GM11168 (cell line): ENCODE results near the gene SEMA3G.

Experiments
- in situ Hi-C: fragments of 300-500 bp; cut with MboI; formaldehyde crosslinking; loops from one replicate; pipeline ENCODE4 v1.12.0; 2022; ENCODE audit warnings: low sequenced_read_pairs; ENCODE audit not compliant: unreplicated experiment

The SEMA3G gene

DNA sequence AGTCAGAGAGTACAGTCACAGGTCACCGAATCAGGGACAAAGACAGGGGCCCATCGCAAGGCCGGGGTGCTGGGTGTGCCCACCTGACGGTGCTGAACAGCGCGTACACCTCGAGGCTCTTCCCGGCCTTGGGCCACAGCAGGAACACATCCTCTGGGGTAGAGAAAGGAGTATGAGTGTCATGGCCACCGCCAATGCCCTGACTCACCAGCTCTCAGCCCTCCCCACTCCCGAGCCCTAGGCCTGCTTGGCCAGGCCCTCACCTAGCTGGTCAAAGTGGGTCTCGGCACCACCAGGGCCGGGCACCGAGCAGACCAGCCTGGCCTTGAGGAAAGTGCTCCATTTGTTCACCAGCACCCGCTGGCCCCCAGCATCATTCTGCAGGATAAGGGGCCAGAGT, 4.2 kb downstream of the SEMA3G start:
- in situ Hi-C loops = no loop called here

DNA sequence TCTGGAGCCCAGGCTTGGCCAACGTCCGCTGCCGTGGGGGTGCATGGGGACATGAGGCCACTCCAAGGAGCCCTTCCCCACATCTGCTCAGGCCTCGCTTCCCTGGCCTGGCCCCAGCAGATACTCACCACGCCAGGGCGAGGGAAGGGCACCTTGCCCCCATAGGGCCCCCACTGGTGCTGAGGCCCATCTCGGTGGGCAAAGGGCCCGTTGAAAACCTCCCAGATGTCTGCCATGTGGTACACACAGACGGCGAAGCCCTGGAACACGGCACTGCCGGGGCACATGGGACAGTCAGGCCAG, 4.7 kb downstream of the SEMA3G start:
- in situ Hi-C loops = no loop called here

DNA sequence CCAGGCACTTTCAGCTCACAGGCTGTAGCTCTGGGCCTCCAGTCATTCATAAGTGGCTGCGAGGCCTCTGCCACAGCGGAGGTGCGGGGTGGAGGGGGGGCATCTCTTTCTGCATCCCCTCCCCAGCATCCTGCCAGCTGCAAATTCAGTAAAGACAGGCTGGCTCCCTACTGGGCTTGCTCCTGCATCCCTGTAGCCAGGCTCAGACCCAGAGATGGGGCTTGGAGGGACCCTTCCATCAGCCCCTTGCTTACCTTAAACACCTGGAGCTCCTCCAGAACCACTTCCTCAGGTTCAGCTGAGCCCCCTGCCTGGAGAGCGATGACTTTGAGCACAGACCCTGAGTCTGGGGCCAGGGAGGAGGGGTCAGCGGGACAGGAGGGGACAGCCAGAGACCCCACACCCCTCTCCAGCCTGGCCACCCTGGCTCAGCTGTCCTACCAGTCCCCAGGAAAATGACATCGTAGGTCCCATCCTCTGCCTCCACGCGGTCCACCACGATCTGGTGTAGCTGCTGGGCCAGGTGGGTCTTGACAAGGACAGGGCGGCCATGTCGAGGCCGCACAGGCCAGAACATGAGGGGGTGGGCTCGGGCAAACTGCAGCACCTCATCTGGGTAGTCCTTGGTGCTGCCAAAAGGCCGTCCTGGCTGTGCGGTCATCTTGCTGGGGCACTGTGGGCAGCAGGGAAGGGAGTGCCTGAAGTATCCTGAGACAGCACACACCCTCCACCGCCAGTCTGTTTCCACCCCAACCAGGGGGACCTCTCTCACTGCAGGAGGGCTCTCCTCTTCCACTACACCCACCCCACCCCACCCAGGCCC, 5.3 kb downstream of the SEMA3G start:
- in situ Hi-C loops = no loop called here

DNA sequence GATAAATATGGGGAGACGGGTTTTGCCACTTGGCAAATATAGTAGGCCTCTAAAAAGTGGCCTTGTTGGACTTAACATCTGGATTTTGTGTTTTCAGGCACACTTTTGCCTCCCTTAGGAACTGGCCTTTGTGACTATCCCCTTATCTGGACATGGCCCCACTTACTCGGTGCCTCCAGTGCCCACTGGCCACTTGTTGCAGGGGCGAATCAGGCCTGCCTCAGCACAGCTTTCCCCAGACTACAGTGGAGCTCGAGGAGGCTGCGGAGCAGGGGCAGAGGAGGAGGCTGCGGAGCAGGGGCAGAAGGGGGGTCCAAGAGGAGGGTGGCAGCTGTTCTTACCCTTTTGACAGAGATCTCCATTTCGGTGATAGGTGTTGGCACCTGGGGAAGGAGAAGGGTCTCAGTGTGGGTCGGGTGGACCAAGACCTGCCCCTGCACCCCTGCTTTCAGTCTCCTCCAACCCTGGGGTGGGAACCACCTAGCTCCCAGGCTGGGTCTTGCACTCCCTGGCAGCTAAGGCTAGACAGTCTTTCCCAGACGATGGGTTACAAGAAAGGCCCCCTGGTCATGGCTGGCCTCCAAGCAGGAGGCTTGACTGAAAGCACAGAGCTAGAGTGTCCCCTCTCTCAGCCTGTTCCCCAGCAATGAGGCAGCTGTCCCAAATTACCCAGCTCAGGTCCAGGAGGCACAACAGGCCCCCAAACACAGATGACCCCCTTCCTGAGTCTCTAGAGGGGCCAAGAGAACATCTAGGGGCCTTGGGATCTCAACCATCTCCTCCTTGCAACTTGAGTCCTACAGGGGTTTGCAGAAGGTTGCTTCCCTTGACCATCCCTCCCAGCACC, 6.1 kb downstream of the SEMA3G start:
- in situ Hi-C loops = no loop called here

DNA sequence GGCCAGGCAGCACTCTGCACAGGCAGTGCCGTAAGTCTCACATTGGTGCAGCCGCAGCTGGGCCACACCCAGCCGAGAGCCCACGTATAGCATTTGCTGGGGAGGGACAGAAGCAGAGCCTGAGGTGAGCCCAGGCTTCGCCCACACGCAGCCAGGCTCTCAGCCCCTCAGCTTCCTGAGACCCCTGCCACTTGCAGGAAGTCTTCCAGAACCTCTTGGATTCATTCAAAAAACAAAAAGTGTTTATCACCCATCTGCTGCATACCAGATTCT, 6.9 kb downstream of the SEMA3G start:
- in situ Hi-C loops = no loop called here

DNA sequence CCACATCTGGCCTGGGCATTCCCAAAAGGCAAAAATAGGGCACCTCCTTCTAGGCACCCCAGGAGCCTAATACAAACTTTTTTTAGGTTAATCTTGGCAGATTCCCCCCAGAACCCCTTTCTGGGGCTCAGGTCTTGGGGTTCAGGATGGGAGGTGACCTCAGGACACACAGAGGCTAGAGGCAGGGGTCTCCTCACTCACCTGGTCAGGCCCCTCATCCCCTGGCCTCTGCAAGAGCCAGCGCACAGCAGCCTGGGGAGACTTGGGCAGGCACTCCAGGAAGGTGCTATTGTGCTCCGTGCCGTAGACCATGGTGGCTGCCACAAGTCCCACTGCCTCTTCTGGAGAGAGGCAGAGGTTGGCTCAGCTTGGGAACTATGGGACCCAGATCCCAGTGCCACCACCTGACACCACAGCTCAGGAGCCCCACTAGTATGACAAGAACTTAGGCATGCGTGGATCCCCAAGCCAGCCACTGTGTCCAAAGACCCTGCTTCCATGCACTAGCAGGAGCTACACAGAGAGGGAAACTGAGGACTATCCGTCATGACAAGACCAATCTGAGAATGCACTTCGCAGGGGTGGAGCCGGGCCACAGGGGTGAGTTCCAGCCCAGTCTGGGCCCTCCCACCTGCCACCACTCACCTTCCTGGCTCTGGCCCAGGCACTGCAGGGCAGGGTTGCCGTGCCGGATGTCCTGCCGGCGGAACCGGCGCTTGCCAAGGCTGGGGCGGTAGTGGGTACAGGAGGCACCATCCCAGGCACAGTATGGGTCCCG, 7.4 kb downstream of the SEMA3G start:
- in situ Hi-C loops = no loop called here

DNA sequence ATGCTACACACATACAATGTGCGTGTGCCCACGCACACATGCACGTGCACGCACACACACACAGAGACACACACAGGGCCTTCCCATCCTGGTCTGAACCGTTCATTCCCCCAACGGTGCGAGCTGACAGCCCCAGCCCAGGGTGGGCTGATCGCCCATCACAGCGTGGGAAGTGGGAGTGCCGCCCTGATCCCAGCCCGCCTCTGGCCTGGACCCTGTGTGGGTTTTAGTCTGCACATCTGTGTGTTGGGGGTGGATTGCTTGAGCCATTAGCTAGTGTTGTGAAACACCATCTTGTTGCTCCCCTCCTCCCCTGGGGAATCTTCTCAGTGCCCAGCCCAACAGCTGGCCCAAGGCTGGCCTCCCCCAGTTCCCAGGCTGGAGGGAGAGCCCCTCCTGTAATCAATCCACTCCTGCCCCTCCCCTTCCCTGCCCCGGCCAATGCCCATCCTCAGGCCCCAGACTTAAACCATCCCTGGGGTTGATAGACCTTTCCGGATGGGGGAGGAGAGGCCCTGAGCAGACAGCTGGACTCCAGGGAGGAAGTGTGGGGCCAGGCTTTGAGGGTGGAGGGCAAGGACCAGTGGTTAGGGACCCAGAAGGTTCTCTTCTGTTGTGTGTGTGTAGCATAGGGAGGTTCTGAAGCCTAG, 8.3 kb downstream of the SEMA3G start:
- in situ Hi-C loops = no loop called here

DNA sequence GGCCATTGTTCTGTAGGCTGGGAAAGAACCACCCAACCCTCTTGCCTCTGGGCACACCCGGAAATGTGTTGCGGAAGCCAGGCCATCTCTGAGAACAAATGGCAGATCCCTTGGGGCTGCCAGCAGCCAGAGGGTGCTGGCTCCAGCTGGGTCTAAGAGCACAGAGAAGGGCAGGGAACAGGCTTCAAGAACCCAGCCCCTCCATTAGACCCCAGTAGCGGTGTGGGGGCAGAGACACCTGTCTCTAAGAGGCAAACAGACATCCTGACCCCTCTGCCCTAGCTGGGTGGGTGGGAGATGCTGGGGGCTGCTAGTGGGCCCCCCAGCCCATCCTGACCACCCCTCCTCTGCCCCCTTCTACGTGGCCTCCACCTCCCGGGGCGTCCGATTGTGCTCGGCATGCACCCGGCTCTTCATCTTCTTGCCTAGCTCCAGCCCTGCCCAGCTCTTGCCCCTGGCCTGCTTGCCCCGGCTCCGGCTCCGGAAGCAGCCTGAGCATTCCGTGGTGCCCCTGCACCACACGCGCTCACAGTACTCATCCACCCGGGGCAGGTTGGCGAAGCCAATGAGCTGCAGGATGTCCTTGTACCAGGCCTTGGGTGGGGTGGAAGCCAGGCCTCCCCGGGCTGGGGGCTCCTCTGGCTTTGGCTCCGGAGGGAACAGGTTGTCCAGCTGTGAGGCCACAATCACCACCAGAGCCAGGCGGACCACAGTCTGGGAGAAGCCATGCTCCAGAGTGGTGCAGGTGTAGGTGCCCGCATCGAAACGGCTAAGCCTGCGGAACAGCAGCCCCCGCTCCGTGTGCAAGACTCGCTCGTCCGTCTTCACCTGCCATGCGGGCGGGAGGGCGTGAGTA, 9.4 kb downstream of the SEMA3G start:
- in situ Hi-C loops = no loop called here

DNA sequence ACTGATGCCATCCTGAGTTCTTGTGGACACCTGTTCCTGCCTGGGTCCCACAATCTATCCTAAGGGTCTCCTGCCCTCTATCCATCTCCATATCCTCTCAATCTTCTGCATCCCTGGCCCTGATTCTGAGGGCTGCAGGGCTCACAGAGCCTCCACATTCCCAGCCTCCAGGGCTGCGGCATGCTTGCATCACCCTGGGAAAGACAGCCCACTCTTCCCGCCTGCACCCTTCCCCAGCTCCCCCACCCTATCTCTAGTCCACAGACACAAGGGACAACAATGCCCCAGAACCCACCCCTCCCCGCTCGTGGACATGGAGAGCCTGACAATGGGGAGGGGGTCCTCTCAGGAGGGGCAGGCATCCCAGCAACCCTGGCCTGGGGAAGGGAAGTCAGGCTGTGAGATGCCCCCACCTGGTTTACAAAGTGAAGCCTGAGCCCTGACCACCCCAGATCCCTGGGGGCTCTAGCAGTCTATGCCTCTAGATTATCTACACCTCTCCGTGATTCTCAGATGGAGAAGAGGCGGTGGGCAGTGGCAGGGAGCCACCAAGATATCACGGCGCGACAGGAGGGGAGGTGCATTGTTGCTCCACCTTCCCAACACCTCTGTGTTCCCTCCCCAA, 10.3 kb downstream of the SEMA3G start:
- in situ Hi-C loops = no loop called here

DNA sequence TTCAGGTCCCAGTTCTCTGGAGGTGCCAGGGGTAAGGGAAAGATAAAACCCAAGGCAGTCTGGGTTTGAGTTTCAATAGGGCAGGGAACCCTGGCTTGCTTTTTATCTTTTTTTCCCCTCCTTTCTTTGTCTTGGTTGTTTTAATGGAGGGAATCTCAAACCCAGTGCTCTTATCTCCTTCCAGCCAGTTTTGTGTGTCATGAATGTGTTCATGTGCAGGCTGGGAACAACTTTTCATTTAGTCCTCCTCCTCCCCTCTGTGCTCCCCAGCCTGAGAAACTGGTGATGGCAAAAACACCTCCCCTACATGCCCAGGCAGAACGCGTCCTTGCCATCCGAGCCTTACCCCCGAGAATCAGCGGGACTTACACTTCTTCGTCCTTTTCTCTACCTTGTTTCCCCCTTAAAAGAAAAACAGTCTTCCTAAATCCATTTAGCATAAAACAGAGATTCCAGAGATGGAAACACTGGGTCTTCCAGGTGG, 10.9 kb downstream of the SEMA3G start:
- in situ Hi-C loops = no loop called here

DNA sequence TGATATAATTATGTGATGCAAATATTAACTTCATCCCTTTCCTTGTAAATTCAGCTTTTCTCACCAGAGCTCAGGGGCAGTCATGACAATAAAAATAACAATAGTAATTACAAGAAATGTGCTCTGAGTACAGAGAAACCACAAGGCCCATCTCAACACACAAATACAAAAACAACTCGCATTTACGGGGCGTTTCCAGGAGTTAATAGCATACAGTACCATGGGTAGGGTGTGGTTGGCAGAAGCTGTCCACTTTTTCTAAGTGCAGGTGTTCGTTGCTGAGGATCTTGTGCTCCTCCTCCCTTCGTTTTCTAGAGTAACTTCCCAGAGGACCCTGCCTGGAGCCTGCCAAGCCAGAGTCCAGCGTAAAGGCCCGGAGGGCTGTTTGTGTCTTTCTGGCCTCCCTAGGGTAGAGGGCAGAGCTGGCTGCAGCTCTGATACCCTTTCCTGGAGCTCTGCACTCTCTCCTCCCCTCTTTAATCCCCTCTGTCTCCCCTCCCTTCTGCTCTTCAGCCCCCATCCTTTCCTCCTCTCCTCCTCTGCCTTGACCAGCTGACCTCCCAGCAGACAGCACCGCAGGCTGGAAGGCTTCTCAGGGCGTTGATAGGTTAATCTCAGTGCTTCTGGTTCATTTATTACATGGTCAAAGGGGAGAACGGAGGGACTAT, 11.4 kb downstream of the SEMA3G start:
- in situ Hi-C loops = no loop called here

DNA sequence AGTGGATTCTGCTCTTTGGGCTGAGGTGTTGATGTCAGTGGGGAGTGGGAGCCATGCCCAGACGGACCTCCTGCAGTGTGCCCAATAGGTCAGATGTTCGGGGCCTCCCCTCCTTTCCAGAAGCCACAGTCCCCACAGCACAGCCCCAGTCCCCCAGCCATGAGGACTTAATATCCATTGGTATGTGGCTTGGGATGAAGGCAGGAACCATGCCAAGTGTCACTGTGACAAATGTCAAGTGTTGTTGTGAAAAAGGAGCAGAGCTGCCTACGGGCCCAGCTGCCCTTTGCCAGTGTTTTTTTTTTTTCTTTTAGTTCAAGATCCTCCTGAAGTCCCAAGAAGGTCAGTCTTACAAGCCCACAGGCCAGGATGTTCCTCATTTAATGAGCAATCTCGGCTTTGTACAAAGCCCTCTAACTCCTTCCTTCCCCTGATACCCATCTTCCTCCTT, 12.2 kb downstream of the SEMA3G start:
- in situ Hi-C loops = no loop called here

DNA sequence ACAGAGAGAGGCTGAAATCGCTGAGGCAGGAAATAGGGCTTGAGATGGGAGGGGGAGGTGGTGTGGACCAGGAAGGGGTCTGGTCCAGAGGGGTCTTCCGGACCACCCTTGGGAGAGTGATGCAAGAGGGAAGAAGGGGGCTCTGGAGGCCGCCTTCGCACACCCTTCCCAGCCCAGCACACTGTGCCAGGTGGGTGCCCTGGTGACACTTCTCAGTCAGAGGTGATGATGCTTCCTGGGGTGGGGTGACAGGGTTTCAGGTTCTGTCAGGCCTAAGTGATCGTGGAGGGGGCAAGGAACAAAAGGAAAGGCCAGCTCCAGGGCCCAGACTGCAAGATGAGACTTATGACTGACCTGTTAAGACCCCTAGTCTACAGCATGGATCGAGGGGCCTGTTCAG, 12.7 kb downstream of the SEMA3G start:
- in situ Hi-C loops = no loop called here

DNA sequence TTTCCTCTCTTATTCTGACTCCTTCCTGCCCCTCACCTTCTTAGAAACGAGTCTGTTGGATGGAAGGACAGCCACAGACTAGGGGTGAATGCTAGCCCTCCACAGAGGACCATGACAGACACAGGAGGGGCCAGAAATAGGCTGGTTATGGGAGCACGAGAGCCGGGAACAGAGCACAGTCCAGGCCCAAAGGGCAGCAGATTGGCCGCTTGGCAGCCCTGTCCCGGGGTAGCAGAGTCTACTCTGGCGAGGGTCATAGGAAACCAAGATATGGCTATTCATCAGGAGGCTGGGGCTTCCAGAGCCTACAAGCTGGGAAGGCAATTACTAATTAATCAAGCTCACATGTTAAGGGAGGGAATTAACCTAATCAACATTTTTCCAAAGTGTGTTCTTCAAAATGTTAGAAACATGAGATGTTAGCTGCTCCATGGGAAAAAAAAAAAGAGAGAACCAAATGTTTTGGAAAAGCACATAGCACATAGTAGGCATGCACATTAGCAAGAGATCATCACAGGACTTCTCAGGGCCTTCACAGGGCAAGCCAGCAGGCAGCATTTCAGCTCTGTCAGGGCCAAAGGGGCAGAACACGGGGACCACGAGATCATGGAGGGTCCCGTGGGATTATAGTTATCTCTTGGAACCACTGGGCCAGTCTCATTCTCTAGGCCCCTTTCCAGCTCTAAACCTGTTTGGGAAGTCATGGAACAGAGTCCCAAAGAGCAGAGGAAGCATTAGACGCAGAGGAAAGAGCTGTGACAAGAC, 13.3 kb downstream of the SEMA3G start:
- in situ Hi-C loops = no loop called here

DNA sequence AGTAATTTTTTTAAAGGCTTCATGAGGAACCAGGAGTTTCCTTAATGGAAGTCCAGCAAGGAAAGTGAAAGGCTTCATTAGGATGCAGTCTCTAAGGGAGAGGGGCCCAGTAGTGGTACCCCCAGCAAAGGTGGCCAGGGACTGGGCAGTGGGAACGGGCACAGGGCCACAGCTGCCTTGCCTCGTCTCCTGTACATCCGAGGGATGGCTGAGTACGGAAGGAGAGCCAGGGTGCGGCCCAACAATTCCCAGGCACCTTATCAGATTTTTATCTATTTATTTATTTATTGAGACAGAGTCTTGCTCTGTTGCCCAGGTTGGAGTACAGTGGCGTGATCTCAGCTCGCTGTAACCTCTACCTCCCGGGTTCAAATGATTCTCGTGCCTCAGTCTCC, 14.5 kb downstream of the SEMA3G start:
- in situ Hi-C loops = no loop called here

DNA sequence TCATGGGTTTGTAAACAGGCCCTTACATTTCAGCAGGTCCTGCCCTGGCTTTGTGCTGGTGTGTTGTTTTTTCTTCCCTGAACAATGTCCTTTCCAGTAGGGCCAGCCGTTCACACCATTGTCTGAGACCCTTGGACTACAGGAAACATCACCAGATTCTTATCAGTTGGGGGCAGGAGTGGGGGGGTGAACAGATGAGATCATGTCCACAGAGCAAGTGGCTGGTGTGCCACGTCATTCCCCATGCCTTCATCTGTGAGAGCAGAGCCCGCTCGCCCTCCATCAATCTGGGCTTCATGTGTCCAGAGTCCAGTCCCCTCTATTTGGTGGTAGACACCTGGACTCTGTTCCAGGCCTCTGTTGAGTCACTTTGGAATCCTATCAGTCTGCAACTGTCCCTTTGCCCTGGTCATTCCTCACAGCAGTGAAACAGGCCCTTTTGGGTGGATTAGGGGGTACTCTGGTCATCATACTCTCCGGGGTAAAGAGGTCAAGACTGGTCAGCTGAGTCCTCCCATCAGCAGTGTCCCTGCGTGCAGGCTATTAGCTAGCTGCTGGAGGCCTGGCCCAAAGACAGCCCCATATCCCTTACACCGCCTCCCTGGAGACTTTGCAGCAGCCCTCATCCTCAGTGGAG, 15.0 kb downstream of the SEMA3G start:
- in situ Hi-C loops = no loop called here

DNA sequence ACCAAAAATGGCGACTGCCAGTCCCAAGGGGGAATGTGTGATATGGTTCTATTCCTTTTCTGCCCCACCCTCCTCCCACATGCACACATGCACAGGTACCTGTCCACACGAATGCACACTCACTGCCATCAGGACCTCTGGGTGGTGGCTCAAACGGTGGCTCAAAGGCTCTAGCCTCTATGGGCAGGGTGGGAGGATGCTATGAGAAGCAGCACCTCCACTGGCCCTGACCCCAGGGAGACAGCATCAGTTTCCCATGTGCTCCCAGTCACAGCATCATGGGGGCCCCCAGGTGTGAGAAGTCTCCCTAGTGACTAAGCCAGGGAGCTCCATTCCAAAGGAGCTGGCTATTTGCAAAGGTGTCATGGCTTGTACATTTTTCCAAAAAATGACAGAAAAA, 15.9 kb downstream of the SEMA3G start:
- in situ Hi-C loops = no loop called here
